Fibroblast of lung (primary cell): ENCODE data around the gene GYG1. TPM values are rescaled to one million over a fixed set of nuclear protein-coding genes. Genes with fewer than 3 reads are reported as not detected.

Source experiments
- DNase-seq, 2 donors: peaks; one replicate each; pipeline versions ENCODE4 v3.0.0 to v3.0.0-alpha.2; 2010; ENCODE audit warnings: low read depth in 2 of 2
- H2AFZ ChIP-seq: 2 replicates; pipeline ENCODE4 v1.5.1; 2012; ENCODE audit warnings: low read length, control low read depth, inconsistent platforms
- H3K27ac ChIP-seq: 2 replicates; pipeline ENCODE4 v1.5.1; 2011; ENCODE audit warnings: low read length, control low read depth; ENCODE audit not compliant: insufficient read depth
- H3K27me3 ChIP-seq: 2 replicates; pipeline ENCODE4 v1.5.1; 2011; ENCODE audit warnings: mild to moderate bottlenecking, low read length; ENCODE audit not compliant: control insufficient read depth, insufficient read depth
- H3K36me3 ChIP-seq: 2 replicates; pipeline ENCODE4 v1.5.1; 2011; ENCODE audit warnings: low read length; ENCODE audit not compliant: control insufficient read depth, insufficient read depth
- H3K4me1 ChIP-seq: 2 replicates; pipeline ENCODE4 v1.5.1; 2011; ENCODE audit warnings: low read length; ENCODE audit not compliant: control insufficient read depth, insufficient read depth; ENCODE audit errors: extremely low read depth
- H3K4me2 ChIP-seq: 2 replicates; pipeline ENCODE4 v1.5.1; 2011; ENCODE audit warnings: low read length, control low read depth; ENCODE audit not compliant: insufficient read depth; ENCODE audit errors: extremely low read depth
- H3K4me3 ChIP-seq, 4 experiments: fragments of 200-600 bp in 1 of 4; sonication (generic) in 1 of 4; replicated peaks in 1 of 4; 2 replicates each; pipeline ENCODE4 v1.5.1; 2011 to 2016; ENCODE audit warnings: low read length in 4 of 4, low read depth in 3 of 4, mild to moderate bottlenecking in 3 of 4, control low read depth in 2 of 4, inconsistent platforms in 1 of 4, mixed read lengths in 1 of 4; ENCODE audit not compliant: insufficient read depth in 1 of 4; ENCODE audit errors: control extremely low read depth in 1 of 4
- H3K79me2 ChIP-seq: 2 replicates; pipeline ENCODE4 v1.5.1; 2012; ENCODE audit warnings: mild to moderate bottlenecking, low read length, inconsistent platforms; ENCODE audit not compliant: control insufficient read depth, insufficient read depth
- H3K9ac ChIP-seq: 2 replicates; pipeline ENCODE4 v1.5.1; 2011; ENCODE audit warnings: mild to moderate bottlenecking, low read length, control low read depth; ENCODE audit not compliant: insufficient read depth
- H3K9me3 ChIP-seq: 2 replicates; pipeline ENCODE4 v1.5.1; 2012; ENCODE audit warnings: low read depth, low read length; ENCODE audit not compliant: control insufficient read depth, insufficient read depth
- H4K20me1 ChIP-seq: 2 replicates; pipeline ENCODE4 v1.5.1; 2011; ENCODE audit warnings: low read length; ENCODE audit not compliant: control insufficient read depth, insufficient read depth; ENCODE audit errors: extremely low read depth
- EZH2 ChIP-seq: IDR thresholded peaks from 2 replicates; pipeline ENCODE4 v1.5.1; 2012; ENCODE audit warnings: low read length, control low read depth, mild to moderate bottlenecking; ENCODE audit errors: missing control alignments
- polyA plus RNA-seq, 2 donors: library from polyadenylated mRNA; depleted of rRNA in 1 of 2; stranded (reverse) in 1 of 2; unstranded in 1 of 2; fragments of >200 nt; gene quantifications; 2 replicates each; pipeline ENCODE4 v1.2.1, GENCODE V29; 2011 to 2012; ENCODE audit warnings: missing spikeins in 1 of 2
- total RNA-seq: library from RNA; depleted of rRNA; stranded (reverse); fragments of >200 nt; gene quantifications from 2 replicates; pipeline ENCODE4 v1.2.1, GENCODE V29; 2014
- TF ChIP-seq, protein P1 (sequence below), 2 donors: IDR thresholded peaks in 1 of 2; conservative IDR thresholded peaks in 1 of 2; 1 replicate in 1 of 2; 2 replicates in 1 of 2; pipeline ENCODE4 v1.5.1; 2011 to 2012; ENCODE audit warnings: low read length in 2 of 2, control low read depth in 1 of 2, inconsistent platforms in 1 of 2, low read depth in 1 of 2, mild to moderate bottlenecking in 1 of 2

Gene GYG1
- total and polyA plus RNA-seq, 2 donors (not counting 1 experiment from before 2014, with no cell fraction given): 71.5 to 224 TPM

DNA sequence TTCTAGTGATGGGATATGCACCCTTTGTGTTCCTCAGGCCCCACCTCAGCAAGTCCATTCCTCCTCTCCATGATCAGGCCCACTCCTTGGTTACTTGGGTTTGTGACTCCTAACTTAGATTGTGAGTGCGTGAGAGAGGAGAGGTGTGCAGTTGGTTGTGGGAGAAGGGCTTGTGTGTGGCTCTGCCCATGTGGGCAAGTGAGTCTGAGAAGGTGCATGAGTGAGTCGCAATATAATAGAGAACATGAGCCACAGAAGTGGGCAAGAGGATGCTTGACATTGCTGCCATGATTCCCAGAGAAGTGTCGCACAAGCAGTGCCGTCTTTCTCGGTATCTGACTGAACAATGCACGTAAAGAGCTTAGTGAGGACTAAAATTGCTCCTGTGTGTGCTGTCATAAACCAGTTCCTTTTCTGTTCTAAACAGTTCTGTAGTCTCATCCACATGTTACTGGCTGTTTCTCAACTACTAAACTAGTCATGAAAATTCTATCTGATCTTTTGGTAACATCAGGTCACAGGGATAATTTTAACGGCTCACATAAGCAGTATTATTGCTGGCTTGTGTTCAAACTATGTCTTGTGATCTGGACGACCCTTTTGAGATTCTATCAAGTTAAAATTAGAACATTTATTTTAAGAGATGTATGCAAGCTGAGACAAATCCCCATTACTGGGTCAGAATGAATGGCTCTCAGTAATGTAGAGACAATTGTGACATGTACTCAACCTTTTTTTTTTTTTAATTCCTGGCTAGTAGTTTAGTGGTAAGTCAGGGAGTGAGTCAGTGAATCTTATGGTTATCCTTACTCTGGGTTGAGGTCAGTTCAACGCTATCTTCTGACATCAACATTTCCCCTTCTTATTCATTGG, 25.6 kb downstream of the GYG1 start:
- H2AFZ ChIP-seq: no peak overlapping the region
- no peak for TF ChIP-seq EZH2
- TF ChIP-seq, protein P1, sequence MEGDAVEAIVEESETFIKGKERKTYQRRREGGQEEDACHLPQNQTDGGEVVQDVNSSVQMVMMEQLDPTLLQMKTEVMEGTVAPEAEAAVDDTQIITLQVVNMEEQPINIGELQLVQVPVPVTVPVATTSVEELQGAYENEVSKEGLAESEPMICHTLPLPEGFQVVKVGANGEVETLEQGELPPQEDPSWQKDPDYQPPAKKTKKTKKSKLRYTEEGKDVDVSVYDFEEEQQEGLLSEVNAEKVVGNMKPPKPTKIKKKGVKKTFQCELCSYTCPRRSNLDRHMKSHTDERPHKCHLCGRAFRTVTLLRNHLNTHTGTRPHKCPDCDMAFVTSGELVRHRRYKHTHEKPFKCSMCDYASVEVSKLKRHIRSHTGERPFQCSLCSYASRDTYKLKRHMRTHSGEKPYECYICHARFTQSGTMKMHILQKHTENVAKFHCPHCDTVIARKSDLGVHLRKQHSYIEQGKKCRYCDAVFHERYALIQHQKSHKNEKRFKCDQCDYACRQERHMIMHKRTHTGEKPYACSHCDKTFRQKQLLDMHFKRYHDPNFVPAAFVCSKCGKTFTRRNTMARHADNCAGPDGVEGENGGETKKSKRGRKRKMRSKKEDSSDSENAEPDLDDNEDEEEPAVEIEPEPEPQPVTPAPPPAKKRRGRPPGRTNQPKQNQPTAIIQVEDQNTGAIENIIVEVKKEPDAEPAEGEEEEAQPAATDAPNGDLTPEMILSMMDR (conservative IDR thresholded peaks at IDR 0.05 in 1 of 2, IDR thresholded peaks at IDR 0.05 in 1 of 2; ENCODE audit: low read depth in 1 of 2, low read length in 2 of 2): no peak
- DNase-seq: peak; percentile 92 to 98
- H3K27me3 ChIP-seq: no peaks in the 10 kb centered on the region
- peak overlapping the region; percentile 68 for H3K4me2 ChIP-seq
- H3K79me2 ChIP-seq: no peaks in the 10 kb centered on the region
- H3K4me1 ChIP-seq: peaks cover 27% of the 10 kb centered on the region
- no peaks in the 10 kb centered on the region for H4K20me1 ChIP-seq
- no peaks in the 10 kb centered on the region for H3K9me3 ChIP-seq
- H3K4me3 ChIP-seq: no peak overlapping the region
- peaks cover 2% of the 10 kb centered on the region for H3K36me3 ChIP-seq
- H3K27ac ChIP-seq: peak overlapping the region; percentile 92
- H3K9ac ChIP-seq: peak overlapping the region; percentile 23

DNA sequence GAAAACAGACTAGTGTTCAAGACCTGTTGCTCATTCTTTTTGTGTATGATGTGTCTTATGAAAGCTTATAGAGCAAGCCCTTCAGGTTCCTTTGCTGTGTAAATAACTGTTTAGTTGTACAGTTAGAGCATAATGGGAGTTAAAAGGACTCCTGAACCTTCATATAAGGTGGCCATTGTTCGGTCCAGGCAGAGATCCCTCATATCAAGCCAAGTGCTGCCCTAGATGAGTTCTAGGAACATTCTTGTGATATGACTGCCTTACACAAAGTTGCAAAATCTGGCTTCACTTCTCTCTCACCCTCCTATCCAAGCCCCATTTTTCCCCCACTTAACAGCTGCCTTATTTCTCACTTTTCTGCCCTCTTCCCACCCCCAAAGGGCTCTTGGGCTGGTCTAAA, 26.9 kb downstream of the GYG1 start:
- H3K4me1 ChIP-seq: peaks cover 27% of the 10 kb centered on the region
- no peaks in the 10 kb centered on the region for H4K20me1 ChIP-seq
- H3K9me3 ChIP-seq: no peaks in the 10 kb centered on the region
- no peaks in the 10 kb centered on the region for H3K27me3 ChIP-seq
- H3K4me2 ChIP-seq: no peak overlapping the region
- peak overlapping the region; percentile 24 for H3K27ac ChIP-seq
- H3K9ac ChIP-seq: no peak overlapping the region
- no peaks in the 10 kb centered on the region for H3K36me3 ChIP-seq
- no peak overlapping the region for H2AFZ ChIP-seq
- no peaks in the 10 kb centered on the region for H3K79me2 ChIP-seq
- DNase-seq: peak; percentile 48 to 60
- TF ChIP-seq, protein P1 (conservative IDR thresholded peaks at IDR 0.05 in 1 of 2, IDR thresholded peaks at IDR 0.05 in 1 of 2; ENCODE audit: low read depth in 1 of 2, low read length in 2 of 2): no peak
- TF ChIP-seq EZH2: no peak
- no peak overlapping the region for H3K4me3 ChIP-seq

DNA sequence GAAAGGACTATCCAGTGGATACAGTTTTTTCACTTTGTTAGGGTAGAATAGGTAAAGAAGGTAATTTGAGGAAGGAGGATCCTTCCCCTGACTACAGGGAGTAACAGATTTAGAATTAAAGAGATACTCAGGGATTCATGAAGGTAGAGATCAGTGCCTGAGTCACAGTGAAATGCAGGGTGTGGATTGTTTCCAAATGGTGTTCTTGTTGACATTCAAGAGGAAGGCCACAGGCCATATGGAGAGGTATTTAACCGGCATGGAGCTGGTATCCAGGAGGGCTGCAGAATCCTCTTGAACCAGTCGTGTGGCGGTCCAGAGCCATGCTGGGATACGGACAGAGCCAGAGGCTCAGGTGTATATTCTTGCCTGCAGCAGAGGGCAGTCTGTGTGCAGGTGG, 28.2 kb downstream of the GYG1 start:
- Histone ChIP-seq H3K4me2 (no peak overlapping the region), H3K27ac (no peak overlapping the region), H2AFZ (no peak overlapping the region), H3K79me2 (no peaks in the 10 kb centered on the region), H3K9ac (no peak overlapping the region), H3K9me3 (no peaks in the 10 kb centered on the region), H4K20me1 (no peaks in the 10 kb centered on the region), H3K36me3 (no peaks in the 10 kb centered on the region), H3K27me3 (no peaks in the 10 kb centered on the region), H3K4me1 (peaks cover 25% of the 10 kb centered on the region), H3K4me3 (no peak overlapping the region)
- DNase-seq: peak in 1 of 2 donors; percentile 39
- no peak for TF ChIP-seq EZH2
- TF ChIP-seq, protein P1 (conservative IDR thresholded peaks at IDR 0.05 in 1 of 2, IDR thresholded peaks at IDR 0.05 in 1 of 2; ENCODE audit: low read depth in 1 of 2, low read length in 2 of 2): no peak
